Uterus (tissue), 2 donors: Measurements from ENCODE around the gene RANBP17.

Source experiments
- POLR2A ChIP-seq, 2 donors: fragments of 450-650 bp; IDR thresholded peaks; one replicate each; pipeline ENCODE4 v1.6.1; 2016; ENCODE audit warnings: antibody characterized with exemption in 2 of 2, mild to moderate bottlenecking in 1 of 2, moderate library complexity in 1 of 2
- TF ChIP-seq, protein P1 (sequence below), 4 experiments: fragments of 200-600 bp in 2 of 4; fragments of 450-650 bp in 2 of 4; sonication (generic) in 2 of 4; IDR thresholded peaks; one replicate each; pipeline ENCODE4 v1.5.1; 2016 to 2019; ENCODE audit warnings: antibody characterized with exemption in 4 of 4, mild to moderate bottlenecking in 2 of 4, moderate library complexity in 1 of 4

DNA sequence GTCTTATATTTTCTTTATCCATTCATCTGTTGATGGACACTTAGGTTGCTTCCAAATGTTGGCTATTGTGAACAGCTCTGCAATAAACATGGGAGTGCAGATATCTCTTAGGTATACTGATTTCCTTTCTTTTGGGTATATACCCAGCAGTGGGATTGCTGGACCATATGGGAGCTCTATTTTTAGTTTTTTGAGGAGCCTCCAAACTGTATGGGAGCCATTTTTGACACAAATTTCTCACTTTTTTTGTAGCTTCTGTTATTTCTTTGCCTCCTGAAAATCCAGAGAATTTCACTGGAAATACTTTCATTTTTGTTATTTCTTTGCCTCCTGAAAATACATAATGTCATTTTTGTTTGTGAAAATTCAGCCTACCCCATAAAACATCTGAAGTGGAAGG lies 15.0 kb upstream of the RANBP17 start:
- TF ChIP-seq, protein P1, sequence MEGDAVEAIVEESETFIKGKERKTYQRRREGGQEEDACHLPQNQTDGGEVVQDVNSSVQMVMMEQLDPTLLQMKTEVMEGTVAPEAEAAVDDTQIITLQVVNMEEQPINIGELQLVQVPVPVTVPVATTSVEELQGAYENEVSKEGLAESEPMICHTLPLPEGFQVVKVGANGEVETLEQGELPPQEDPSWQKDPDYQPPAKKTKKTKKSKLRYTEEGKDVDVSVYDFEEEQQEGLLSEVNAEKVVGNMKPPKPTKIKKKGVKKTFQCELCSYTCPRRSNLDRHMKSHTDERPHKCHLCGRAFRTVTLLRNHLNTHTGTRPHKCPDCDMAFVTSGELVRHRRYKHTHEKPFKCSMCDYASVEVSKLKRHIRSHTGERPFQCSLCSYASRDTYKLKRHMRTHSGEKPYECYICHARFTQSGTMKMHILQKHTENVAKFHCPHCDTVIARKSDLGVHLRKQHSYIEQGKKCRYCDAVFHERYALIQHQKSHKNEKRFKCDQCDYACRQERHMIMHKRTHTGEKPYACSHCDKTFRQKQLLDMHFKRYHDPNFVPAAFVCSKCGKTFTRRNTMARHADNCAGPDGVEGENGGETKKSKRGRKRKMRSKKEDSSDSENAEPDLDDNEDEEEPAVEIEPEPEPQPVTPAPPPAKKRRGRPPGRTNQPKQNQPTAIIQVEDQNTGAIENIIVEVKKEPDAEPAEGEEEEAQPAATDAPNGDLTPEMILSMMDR (IDR thresholded peaks at IDR 0.05), result no peak
- TF ChIP-seq POLR2A (IDR thresholded peaks at IDR 0.05), result no peak
